ENCODE results near the gene AFMID. TPM values are rescaled to one million over a fixed set of nuclear protein-coding genes. Genes with fewer than 3 reads are reported as not detected.

The AFMID gene
- total RNA-seq, 4 donors from 2014 or later = 14.9 to 27.4 (median 20.3) TPM

DNA sequence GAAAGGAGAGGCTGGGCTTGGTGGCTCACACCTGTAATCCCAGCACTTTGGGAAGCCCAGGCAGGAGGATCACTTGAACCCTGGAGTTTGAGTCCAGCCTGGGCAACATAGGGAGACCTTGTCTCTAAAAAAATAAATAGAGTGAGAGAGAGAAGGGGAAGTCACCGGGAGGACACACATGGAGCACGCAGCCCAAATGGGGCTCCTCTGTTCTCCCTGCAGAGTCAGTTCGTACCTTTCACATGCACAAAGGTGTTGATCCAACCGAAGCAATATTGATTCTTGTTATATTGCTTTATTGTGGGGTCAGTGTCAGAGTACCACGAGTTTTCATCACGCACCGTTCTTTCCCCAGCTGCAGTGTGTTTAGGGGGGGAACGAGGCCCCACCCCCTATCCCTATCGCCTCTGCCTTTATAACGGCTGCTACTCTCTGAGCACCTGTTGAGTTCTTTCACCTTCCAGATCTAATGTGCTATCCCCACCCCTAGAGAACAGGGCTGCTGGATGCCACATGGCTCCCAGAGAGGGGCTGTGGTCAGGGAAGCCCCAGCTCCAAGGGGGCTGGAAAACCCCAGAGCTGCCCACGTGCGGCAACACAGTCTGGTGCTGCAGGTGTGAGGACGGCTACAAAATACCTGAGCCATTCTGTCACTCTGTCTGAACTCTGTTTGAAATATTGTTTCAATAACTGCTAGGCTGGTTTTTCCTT, 43.2 kb downstream of the AFMID start:
- TF ChIP-seq CTCF (IDR thresholded peaks at IDR 0.05; ENCODE audit: low read depth) = no peak

DNA sequence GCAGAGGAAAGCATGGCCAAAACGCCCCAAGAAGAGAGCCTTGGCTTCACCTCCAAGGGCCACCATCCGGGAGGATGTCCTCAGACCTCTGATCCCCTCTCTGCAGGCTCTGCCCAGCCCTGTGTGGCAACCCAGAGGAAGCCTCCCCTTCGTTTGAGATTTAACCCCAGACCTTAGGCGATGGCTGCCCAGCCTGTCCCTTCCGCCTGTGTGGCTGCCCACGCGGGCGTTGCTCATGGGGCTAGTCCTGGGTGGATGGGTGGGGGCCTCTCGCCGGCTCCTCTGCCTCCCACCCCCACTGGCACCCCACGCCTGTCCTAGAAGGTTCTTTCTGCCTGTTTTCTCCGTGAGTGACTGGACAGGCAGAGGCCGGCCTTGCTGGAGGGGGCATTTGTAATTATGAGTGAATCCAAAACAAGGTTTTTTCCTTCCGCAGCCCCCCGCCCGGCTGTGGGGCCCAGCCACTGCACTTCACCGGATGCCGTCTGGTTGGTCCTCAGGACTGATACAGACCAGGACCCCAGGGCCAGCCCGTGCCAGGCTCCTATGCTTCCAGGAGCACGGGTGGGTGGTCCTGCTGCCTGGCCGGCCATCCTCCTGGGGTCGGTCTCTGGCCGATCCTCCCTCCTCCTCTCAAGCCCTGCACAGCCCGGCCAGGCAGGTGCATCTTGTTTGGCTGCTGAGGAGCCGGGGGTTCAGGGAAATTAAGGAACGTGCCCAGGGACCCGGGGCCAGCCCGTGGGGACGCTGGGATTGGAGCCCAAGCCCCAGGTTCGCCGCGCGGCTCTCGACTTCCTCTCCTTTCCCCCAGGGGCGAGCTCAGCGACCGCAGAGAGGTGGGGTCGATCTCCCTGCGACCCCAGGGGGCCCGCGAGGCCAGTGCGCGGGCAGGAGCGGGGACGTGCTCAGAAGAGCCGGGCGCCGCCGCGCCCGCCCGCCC, 44.1 kb downstream of the AFMID start, which contains the start of gene TMEM235:
TSS of gene TMEM235 (plus strand) at position 636 of the 940 bp plus-strand sequence. CDS start 393 bp downstream, outside the sequence.
- no peak for TF ChIP-seq CTCF (IDR thresholded peaks at IDR 0.05; ENCODE audit: low read depth)

GRCh38 chr17:78231991-78232858, 45.1 kb downstream of the AFMID start:
- TF ChIP-seq CTCF (IDR thresholded peaks at IDR 0.05; ENCODE audit: low read depth) = no peak

DNA sequence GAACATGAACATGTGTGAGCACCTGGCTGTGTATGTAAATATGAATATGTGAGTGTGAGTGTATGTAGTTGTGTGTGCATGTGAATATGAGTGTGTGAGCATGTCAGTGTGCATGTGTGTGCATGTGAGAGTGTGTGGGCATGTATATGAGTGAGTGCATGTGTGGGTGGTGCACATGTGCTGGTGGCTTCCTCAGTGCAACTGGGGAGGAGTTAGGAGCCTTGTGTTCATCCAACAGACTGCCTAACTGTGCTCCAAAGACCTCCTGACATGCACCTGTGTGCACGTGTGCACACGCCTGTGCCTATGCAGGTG, 45.7 kb downstream of the AFMID start:
- no peak for TF ChIP-seq CTCF (IDR thresholded peaks at IDR 0.05; ENCODE audit: low read depth)

DNA sequence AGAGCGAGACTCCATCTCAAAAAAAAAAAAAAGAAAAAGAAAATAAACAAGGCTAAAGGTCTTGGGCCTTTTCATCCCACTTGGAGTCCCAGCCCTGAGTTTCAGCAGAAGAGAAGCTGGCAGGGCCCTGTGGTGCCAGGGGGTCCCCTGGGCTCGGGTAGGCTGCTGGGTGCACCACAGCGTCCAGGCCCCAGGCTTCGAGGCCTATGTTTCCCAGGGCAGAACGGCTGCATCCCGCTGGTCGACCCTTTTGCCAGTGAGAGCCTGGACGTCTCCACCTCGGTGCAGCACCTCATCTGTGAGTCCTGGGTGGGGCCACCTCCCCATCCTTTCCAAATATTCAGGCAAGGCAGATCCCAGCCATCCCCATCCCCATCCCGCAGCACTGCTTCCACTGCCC, 46.5 kb downstream of the AFMID start:
- TF ChIP-seq CTCF (IDR thresholded peaks at IDR 0.05; ENCODE audit: low read depth) = no peak

DNA sequence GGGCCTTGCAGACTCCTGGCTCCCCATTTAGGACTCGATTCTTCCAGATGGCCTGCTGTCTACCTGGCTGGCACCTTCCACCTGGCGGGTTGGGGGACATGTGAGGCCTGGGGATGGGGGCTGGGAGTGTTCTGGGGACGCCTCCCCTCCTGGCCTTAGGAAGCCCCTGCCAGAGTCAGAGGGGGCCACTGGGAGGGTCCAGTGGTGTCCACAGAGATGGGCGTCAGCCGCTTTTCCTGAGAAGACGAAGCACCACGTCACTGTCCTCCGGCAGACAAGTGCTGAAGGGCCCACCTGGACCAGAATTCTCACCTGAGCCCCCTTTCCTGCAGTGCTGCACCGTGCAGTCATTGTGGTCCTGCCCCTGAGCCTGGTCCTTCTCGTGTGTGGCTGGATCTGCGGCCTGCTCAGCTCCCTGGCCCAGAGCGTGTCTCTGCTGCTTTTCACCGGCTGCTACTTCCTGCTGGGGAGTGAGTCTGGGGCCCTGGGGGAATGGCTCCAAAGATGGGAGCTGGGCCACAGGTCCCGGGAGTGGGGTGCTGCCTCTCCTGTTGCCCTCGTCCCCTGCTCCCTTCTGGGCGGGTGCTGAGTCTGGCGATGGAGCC, 47.2 kb downstream of the AFMID start:
- TF ChIP-seq CTCF (IDR thresholded peaks at IDR 0.05; ENCODE audit: low read depth) = no peak

Measured in subcutaneous adipose tissue (tissue), 4 donors.